ENCODE measurements around the gene EIF4A2. TPM values are rescaled to one million over a fixed set of nuclear protein-coding genes. Genes with fewer than 3 reads are reported as not detected.

EIF4A2 gene
- total and polyA plus RNA-seq, 10 of the 15 experiments (the other 5 are each of a cell fraction or from before 2014, with no cell fraction given): 154 to 680 (median 259) TPM

DNA sequence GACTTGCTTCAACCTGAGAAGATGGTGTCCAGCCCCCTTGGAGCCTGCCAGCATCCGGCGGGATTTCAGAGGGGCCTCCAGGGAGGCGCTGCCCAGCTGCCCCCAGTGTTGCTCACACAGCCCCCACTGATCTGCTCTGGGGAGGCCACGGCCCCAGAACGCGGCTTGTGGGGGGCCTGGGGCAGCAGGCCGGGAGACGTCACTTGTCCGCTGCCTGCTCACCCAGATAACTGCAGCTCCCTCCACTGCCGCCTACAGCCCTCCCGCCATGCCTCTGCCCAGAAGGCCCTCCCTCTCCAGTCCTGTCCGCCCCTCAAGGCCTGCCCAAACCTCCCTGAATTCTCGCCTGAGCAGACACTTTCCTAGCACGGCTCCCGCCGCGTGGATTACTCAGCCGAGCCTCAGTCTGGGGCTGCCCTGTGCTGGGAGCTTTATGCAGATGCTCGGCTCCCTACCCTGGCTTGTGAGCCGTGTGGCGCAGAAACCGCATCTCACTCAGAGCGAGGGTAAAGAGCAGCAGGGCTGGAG, 42.0 kb downstream of the EIF4A2 start:
- ChIA-PET CTCF (interaction anchor here (0.5 to 9.3 kb wide), 3 partner anchors 210 to 543 kb away, joined by 3 to 183 read pairs (median 3); partner anchors contain the start of gene AHSG), RAD21 (ENCODE audit: unreplicated experiment) (interaction anchor here (1.5 kb wide), 1 partner anchor 211 kb away, joined by 4 read pairs; no protein-coding TSS in a partner anchor), SMC1A (ENCODE audit: uncharacterized antibody, unreplicated experiment) (interaction anchor here (1.3 kb wide), 1 partner anchor 41 kb away, joined by 3 read pairs; no protein-coding TSS in a partner anchor), POLR2A (no interaction called here)
- ATAC-seq (peak; percentile 19), FAIRE-seq (peak; percentile 7), DNase-seq (ENCODE audit: low read depth, low spot score) (no peak)
- no peak overlapping the region for H3K4me2 ChIP-seq (ENCODE audit: control insufficient read depth, insufficient read depth)
- no peaks in the 10 kb centered on the region for H3K4me1 ChIP-seq (ENCODE audit: control insufficient read depth, insufficient read depth, low read length)
- WGBS (ENCODE audit: insufficient coverage, insufficient replicate concordance, low lambda C conversion rate, missing lambda C conversion rate): 17% methylated on average over 20 of the region's 23 CpGs
- H3K27me3 ChIP-seq (replicated peaks in 1 of 2; ENCODE audit: control insufficient read depth in 2 of 2, insufficient read depth in 2 of 2, low read length in 1 of 2): peaks cover 14 to 22% of the 10 kb centered on the region in 2 experiments
- no peak overlapping the region for H3K4me3 ChIP-seq
- H3K79me2 ChIP-seq (ENCODE audit: control insufficient read depth, insufficient read depth, low read length): no peaks in the 10 kb centered on the region
- intact Hi-C loops (cut with micrococcal nuclease; ENCODE audit: unreplicated experiment) (no loop called here), in situ Hi-C loops (cut with MboI) (no loop called here)
- no peak overlapping the region for H3K27ac ChIP-seq (ENCODE audit: control insufficient read depth, insufficient read depth)
- no peak for TF ChIP-seq RFX5 (IDR thresholded peaks at IDR 0.05; ENCODE audit: low read depth, low read length)
- H3K9me3 ChIP-seq (replicated peaks; ENCODE audit: control insufficient read depth, insufficient read depth, low read length): no peaks in the 10 kb centered on the region
- no peaks in the 10 kb centered on the region for H3K36me3 ChIP-seq (ENCODE audit: control insufficient read depth in 2 of 2, insufficient read depth in 2 of 2, low read length in 1 of 2)
- 0 out of 2 replicates have a peak, but pooled peaks cover 4% of the 10 kb centered on the region for H4K20me1 ChIP-seq (ENCODE audit: control insufficient read depth, insufficient read depth)
- BruUV-seq (replicated peaks): no TSS peak
- H3K9ac ChIP-seq (ENCODE audit: control insufficient read depth, insufficient read depth, low read length): no peak overlapping the region
- H2AFZ ChIP-seq (ENCODE audit: control insufficient read depth, low read depth, low read length): no peak overlapping the region

- no peak overlapping the region for H3K4me3 ChIP-seq
- H3K79me2 ChIP-seq (ENCODE audit: control insufficient read depth, insufficient read depth, low read length): no peaks in the 10 kb centered on the region
- ATAC-seq (peak; percentile 12; the same call in 2 of the 3 replicates), DNase-seq (ENCODE audit: low read depth, low spot score) (no peak), FAIRE-seq (no peak)
- RAD21 ChIA-PET (ENCODE audit: unreplicated experiment): no interaction called here
- SMC1A ChIA-PET (ENCODE audit: uncharacterized antibody, unreplicated experiment): no interaction called here
- CTCF ChIA-PET: interaction anchor here (0.5 to 9.3 kb wide), 2 partner anchors 211 to 216 kb away, joined by 3 to 183 read pairs; partner anchors contain the start of gene AHSG
- H3K27me3 ChIP-seq (replicated peaks in 1 of 2; ENCODE audit: control insufficient read depth in 2 of 2, insufficient read depth in 2 of 2, low read length in 1 of 2): peaks cover 14 to 22% of the 10 kb centered on the region in 2 experiments
- H3K27ac ChIP-seq (ENCODE audit: control insufficient read depth, insufficient read depth): no peak overlapping the region
- H2AFZ ChIP-seq (ENCODE audit: control insufficient read depth, low read depth, low read length): no peak overlapping the region
- no peak overlapping the region for H3K9ac ChIP-seq (ENCODE audit: control insufficient read depth, insufficient read depth, low read length)
- H4K20me1 ChIP-seq (ENCODE audit: control insufficient read depth, insufficient read depth): 0 out of 2 replicates have a peak, but pooled peaks cover 4% of the 10 kb centered on the region
- in situ Hi-C loops (cut with MboI): no loop called here
- H3K36me3 ChIP-seq (ENCODE audit: control insufficient read depth in 2 of 2, insufficient read depth in 2 of 2, low read length in 1 of 2): no peaks in the 10 kb centered on the region
- no TSS peak for BruUV-seq (replicated peaks)
- intact Hi-C loops (cut with micrococcal nuclease; ENCODE audit: unreplicated experiment): no loop called here
- POLR2A ChIA-PET: interaction anchor here (1.0 kb wide), 1 partner anchor 133 kb away, joined by 3 read pairs; no protein-coding TSS in a partner anchor
- H3K9me3 ChIP-seq (replicated peaks; ENCODE audit: control insufficient read depth, insufficient read depth, low read length): no peaks in the 10 kb centered on the region
- 40% methylated on average over 11 of the region's 11 CpGs for WGBS (ENCODE audit: insufficient coverage, insufficient replicate concordance, low lambda C conversion rate, missing lambda C conversion rate)
- TF ChIP-seq PKNOX1 (IDR thresholded peaks at IDR 0.05): no peak
- no peak for TF ChIP-seq KDM1A (IDR thresholded peaks at IDR 0.05; ENCODE audit: borderline replicate concordance)
- no peak for TF ChIP-seq IKZF1 (conservative IDR thresholded peaks at IDR 0.05)
- TF ChIP-seq SPI1 (IDR thresholded peaks at IDR 0.05; ENCODE audit: borderline replicate concordance, insufficient read depth, low read depth, low read length): no peak
- TF ChIP-seq MEF2B (IDR thresholded peaks at IDR 0.05; ENCODE audit: partially characterized antibody, poor library complexity, severe bottlenecking): no peak
- TF ChIP-seq TCF12 (IDR thresholded peaks at IDR 0.05; ENCODE audit: low read depth, low read length): no peak
- no peak for TF ChIP-seq RAD21 (IDR thresholded peaks at IDR 0.05; ENCODE audit: insufficient read depth, low read depth, low read length)
- TF ChIP-seq MTA3 (IDR thresholded peaks at IDR 0.05; ENCODE audit: borderline replicate concordance, low read length): no peak
- no peak for TF ChIP-seq SMARCA5 (IDR thresholded peaks at IDR 0.05)
- no peak overlapping the region for H3K4me2 ChIP-seq (ENCODE audit: control insufficient read depth, insufficient read depth)
- H3K4me1 ChIP-seq (ENCODE audit: control insufficient read depth, insufficient read depth, low read length): no peaks in the 10 kb centered on the region
These were observed 42.6 kb downstream of the EIF4A2 start for GRCh38 chr3:186825872-186826409.

Data from GM12878 (cell line).